Sciatic nerve (tissue), 1 donor: ENCODE results near the gene UBXN6. TPM values are rescaled to one million over a fixed set of nuclear protein-coding genes. Genes with fewer than 3 reads are reported as not detected.

Source experiments
- microRNA-seq: library from miRNA; unstranded; fragments of <30 nt; microRNA quantifications from one replicate; pipeline ENCODE4 v1.2.0, GENCODE V29; 2020
- total RNA-seq: library from RNA; stranded (reverse); fragmentation: NEBNext Ultra II Directional; extraction: Animal tissue kit (Norgen Biotek cat#: 25700); gene quantifications from one replicate; pipeline ENCODE4 v1.2.1, GENCODE V29; 2021
- donor health status: DM: no; HTN: no; CAD: no.

The UBXN6 gene
- total RNA-seq, 1 donor from 2014 or later: 107 TPM

Small RNA genes lying within 50 kb of the gene (microRNA-seq; reads per million reads assigned to microRNA genes)
- not detected for gene MIR4746

Other genes with a start within 250 kb of the UBXN6 start
- 3.0 TPM for gene EBI3, start 228.3 kb downstream of the UBXN6 start, total RNA-seq
- 17.3 TPM for gene YJU2, start 210.7 kb downstream of the UBXN6 start, total RNA-seq
- gene SHD, start 178.5 kb downstream of the UBXN6 start, total RNA-seq: not detected
- 0.85 TPM for gene TMIGD2, start 155.4 kb downstream of the UBXN6 start, total RNA-seq
- 0.31 TPM for gene FSD1, start 153.2 kb downstream of the UBXN6 start, total RNA-seq
- 3.7 TPM for gene STAP2, start 119.0 kb downstream of the UBXN6 start, total RNA-seq
- gene MPND, start 114.2 kb downstream of the UBXN6 start, total RNA-seq: 13.1 TPM
- 71.8 TPM for gene SH3GL1, start 57.2 kb downstream of the UBXN6 start, total RNA-seq
- gene CHAF1A, start 55.2 kb downstream of the UBXN6 start, total RNA-seq: 8.0 TPM
- gene HDGFL2, start 14.5 kb upstream of the UBXN6 start, total RNA-seq: 37.7 TPM
- gene PLIN4, start 60.7 kb upstream of the UBXN6 start, total RNA-seq: 58.1 TPM
- 17.1 TPM for gene PLIN5, start 77.4 kb upstream of the UBXN6 start, total RNA-seq
- 2.9 TPM for gene LRG1, start 82.2 kb upstream of the UBXN6 start, total RNA-seq
- gene SEMA6B, start 101.9 kb upstream of the UBXN6 start, total RNA-seq: 28.2 TPM
- 12.8 TPM for gene TNFAIP8L1, start 181.7 kb upstream of the UBXN6 start, total RNA-seq
- 49.1 TPM for gene MYDGF, start 212.5 kb upstream of the UBXN6 start, total RNA-seq